OCI-LY7 (cell line): ENCODE results near the gene MAP3K5. TPM values are rescaled to one million over a fixed set of nuclear protein-coding genes. Genes with fewer than 3 reads are reported as not detected.

Experiments
- BruUV-seq: library from RNA; stranded (reverse); fragments of 400-500 nt; replicated peaks from 2 replicates; lab custom pipeline; 2021; lab: Mats Ljungman, UMichigan
- CTCF ChIA-PET: fragments of 300-600 bp; sonication (Branson Sonifier 250); formaldehyde crosslinking; loops from one replicate; lab custom pipeline; 2022; ENCODE audit warnings: antibody characterized with exemption; ENCODE audit not compliant: unreplicated experiment; lab: Charles Lee
- POLR2A ChIA-PET: fragments of 300-600 bp; sonication (Branson Sonifier 250); formaldehyde crosslinking; loops from one replicate; lab custom pipeline; 2022; ENCODE audit warnings: antibody characterized with exemption; lab: Charles Lee
- DNase-seq: peaks from one replicate; pipeline ENCODE4 v3.0.0-alpha.2; 2015; ENCODE audit warnings: low spot score
- H2AFZ ChIP-seq: fragments of 200-600 bp; sonication (generic), shearing (Covaris generic); 2 replicates; pipeline ENCODE4 v1.6.1; 2014; ENCODE audit warnings: mild to moderate bottlenecking, antibody characterized with exemption, low read length, moderate library complexity
- H3K27ac ChIP-seq: fragments of 200-600 bp; sonication (generic); 2 replicates; pipeline ENCODE4 v1.5.1; 2014; ENCODE audit warnings: mixed run types, low read depth, mild to moderate bottlenecking, moderate library complexity, low read length, inconsistent platforms; ENCODE audit not compliant: poor library complexity, severe bottlenecking
- H3K36me3 ChIP-seq: fragments of 200-600 bp; sonication (generic); 2 replicates; pipeline ENCODE4 v1.6.1; 2014; ENCODE audit warnings: mild to moderate bottlenecking, antibody characterized with exemption, low read length, moderate library complexity, mixed read lengths; ENCODE audit not compliant: insufficient read depth
- H3K4me1 ChIP-seq: fragments of 200-600 bp; sonication (generic); 2 replicates; pipeline ENCODE4 v1.5.1; 2014; ENCODE audit warnings: mild to moderate bottlenecking, low read length; ENCODE audit not compliant: insufficient read depth, poor library complexity, severe bottlenecking
- H3K4me2 ChIP-seq: fragments of 200-600 bp; sonication (generic); 2 replicates; pipeline ENCODE4 v1.6.1; 2014; ENCODE audit warnings: mild to moderate bottlenecking, low read length
- H3K4me3 ChIP-seq: fragments of 200-600 bp; sonication (generic); 2 replicates; pipeline ENCODE4 v1.5.1; 2014; ENCODE audit warnings: mild to moderate bottlenecking, low read depth, low read length; ENCODE audit not compliant: poor library complexity, severe bottlenecking
- H3K79me2 ChIP-seq: fragments of 200-600 bp; sonication (generic); 2 replicates; pipeline ENCODE4 v1.6.1; 2016; ENCODE audit warnings: low read depth, mild to moderate bottlenecking, low read length, moderate library complexity, mixed read lengths; ENCODE audit not compliant: insufficient read depth
- H3K9me2 ChIP-seq: fragments of 200-600 bp; sonication (generic); 2 replicates; pipeline ENCODE4 v1.6.1; 2016; ENCODE audit warnings: mild to moderate bottlenecking, low read length, mixed read lengths; ENCODE audit not compliant: insufficient read depth
- H3K9me3 ChIP-seq: fragments of 200-600 bp; sonication (generic); 2 replicates; pipeline ENCODE4 v1.6.1; 2014; ENCODE audit warnings: mild to moderate bottlenecking, mixed run types, low read length, mixed read lengths
- H4K20me1 ChIP-seq: fragments of 200-600 bp; sonication (generic); 2 replicates; pipeline ENCODE4 v1.6.1; 2014; ENCODE audit warnings: mild to moderate bottlenecking, antibody characterized with exemption, low read length, moderate library complexity, mixed read lengths; ENCODE audit not compliant: insufficient read depth
- CTCF ChIP-seq: fragments of 200-600 bp; sonication (generic); conservative IDR thresholded peaks from 2 replicates; pipeline ENCODE4 v1.5.1; 2014; ENCODE audit warnings: mild to moderate bottlenecking, antibody characterized with exemption, low read length, moderate library complexity, mixed read lengths
- EZH2phosphoT487 ChIP-seq: fragments of 200-600 bp; sonication (generic); IDR thresholded peaks from 2 replicates; pipeline ENCODE4 v1.6.1; 2018; ENCODE audit warnings: low read depth, borderline replicate concordance, mild to moderate bottlenecking, mixed run types, antibody characterized with exemption, low read length, moderate library complexity, mixed read lengths
- intact Hi-C: fragments of 100-400 bp; cut with micrococcal nuclease; formaldehyde crosslinking; loops from one replicate; pipeline ENCODE4 v1.10.0; 2022; ENCODE audit not compliant: unreplicated experiment
- total RNA-seq, 2 experiments: library from RNA; depleted of rRNA in 1 of 2; stranded (reverse); fragments of >200 nt in 1 of 2; shearing (Covaris generic) in 1 of 2; gene quantifications; 2 replicates each; pipeline ENCODE4 v1.2.3, GENCODE V29; 2014 to 2022

MAP3K5 gene
- total RNA-seq, 2 experiments from 2014 or later: 13.8 to 16.6 TPM

DNA sequence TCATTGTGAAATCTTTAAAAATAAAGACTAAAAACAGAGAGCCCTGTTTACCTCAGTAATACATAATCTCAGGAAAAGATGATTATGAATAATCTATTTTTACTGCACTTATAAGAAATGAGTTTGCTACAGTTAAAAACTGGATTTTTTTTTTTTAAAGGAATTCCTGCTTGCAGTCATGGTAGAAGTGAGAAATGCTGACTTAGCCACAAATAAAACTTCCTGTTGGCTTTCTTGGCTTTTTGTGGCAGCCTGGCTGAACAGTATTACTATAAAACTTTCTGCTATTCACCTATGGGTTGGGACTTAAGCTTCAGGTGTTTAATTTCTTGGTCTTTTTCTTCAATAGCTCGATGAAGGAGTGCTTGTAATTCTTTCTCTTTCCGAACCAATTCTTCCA lies 230.1 kb downstream of the MAP3K5 start:
- POLR2A ChIA-PET: interaction anchor here (0.7 to 1.2 kb wide), 4 partner anchors 22 to 230 kb away, joined by 3 to 5 read pairs (median 3); partner anchors contain the start of gene MAP3K5
- no TSS peak for BruUV-seq
- intact Hi-C loops: no loop called here

DNA sequence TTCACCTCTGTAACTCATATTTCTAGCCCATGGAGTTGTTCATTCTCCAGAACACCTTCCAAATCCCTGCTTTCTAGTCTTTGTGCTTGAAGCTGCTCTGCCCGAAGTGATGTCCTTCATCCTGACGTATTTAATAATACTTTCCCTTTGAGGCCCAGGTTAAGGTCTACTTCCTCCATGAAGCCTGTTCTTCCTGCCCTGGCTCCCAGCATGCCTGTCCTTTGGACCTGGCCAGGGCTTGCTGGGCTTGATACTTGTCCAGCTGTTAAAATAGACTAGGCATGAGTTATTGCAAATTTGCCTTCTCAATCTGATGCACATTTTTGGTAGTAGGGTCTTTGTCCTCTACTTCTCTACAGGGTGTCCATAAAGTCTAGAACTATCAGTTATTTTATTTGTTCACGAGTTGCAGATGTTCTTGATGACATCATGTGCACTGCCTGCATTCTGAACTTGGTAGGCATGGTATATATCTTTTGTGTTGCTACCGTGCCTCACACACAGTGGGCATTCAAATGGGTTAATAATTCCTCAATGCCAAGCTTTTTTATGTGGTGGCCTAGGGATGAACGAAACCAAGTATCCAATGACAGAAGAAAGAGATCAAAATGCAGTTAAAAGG lies 239.0 kb downstream of the MAP3K5 start:
- CTCF ChIA-PET: no interaction called here
- H3K9me3 ChIP-seq: no peaks in the 10 kb centered on the region
- POLR2A ChIA-PET: no interaction called here
- H4K20me1 ChIP-seq: no peaks in the 10 kb centered on the region
- intact Hi-C loops: no loop called here
- no TSS peak for BruUV-seq
- H3K36me3 ChIP-seq: 0 out of 2 replicates have a peak, but pooled peaks cover 12% of the 10 kb centered on the region
- no peak for TF ChIP-seq EZH2phosphoT487
- no peak for TF ChIP-seq CTCF
- H3K4me2 ChIP-seq: no peak overlapping the region
- H3K79me2 ChIP-seq: no peaks in the 10 kb centered on the region
- no peak overlapping the region for H3K4me3 ChIP-seq
- no peaks in the 10 kb centered on the region for H3K9me2 ChIP-seq
- no peaks in the 10 kb centered on the region for H3K4me1 ChIP-seq
- DNase-seq: no peak
- no peak overlapping the region for H2AFZ ChIP-seq
- H3K27ac ChIP-seq: no peak overlapping the region

More for the DNA sequence above, 230.1 kb downstream of the MAP3K5 start:
- H3K27ac ChIP-seq: no peak overlapping the region
- TF ChIP-seq EZH2phosphoT487 (no peak), CTCF (no peak)
- CTCF ChIA-PET: no interaction called here
- peaks cover 24% of the 10 kb centered on the region; the same call in 1 of the 2 replicates for H3K36me3 ChIP-seq
- no peak for DNase-seq
- H2AFZ ChIP-seq: no peak overlapping the region
- H4K20me1 ChIP-seq: no peaks in the 10 kb centered on the region
- no peaks in the 10 kb centered on the region for H3K9me2 ChIP-seq
- H3K9me3 ChIP-seq: no peaks in the 10 kb centered on the region
- H3K4me3 ChIP-seq: no peak overlapping the region
- no peaks in the 10 kb centered on the region for H3K79me2 ChIP-seq
- H3K4me1 ChIP-seq: no peaks in the 10 kb centered on the region
- no peak overlapping the region for H3K4me2 ChIP-seq

GRCh38 chr6:136552054-136552453 lies 240.2 kb downstream of the MAP3K5 start:
- H3K4me1 ChIP-seq: no peaks in the 10 kb centered on the region
- H2AFZ ChIP-seq: no peak overlapping the region
- no peaks in the 10 kb centered on the region for H4K20me1 ChIP-seq
- no peak for TF ChIP-seq CTCF
- no peak for TF ChIP-seq EZH2phosphoT487
- intact Hi-C loops: no loop called here
- 0 out of 2 replicates have a peak, but pooled peaks cover 7% of the 10 kb centered on the region for H3K36me3 ChIP-seq
- H3K4me2 ChIP-seq: no peak overlapping the region
- POLR2A ChIA-PET: no interaction called here
- no peaks in the 10 kb centered on the region for H3K79me2 ChIP-seq
- H3K27ac ChIP-seq: no peak overlapping the region
- no peak for DNase-seq
- no peaks in the 10 kb centered on the region for H3K9me3 ChIP-seq
- no TSS peak for BruUV-seq
- no peaks in the 10 kb centered on the region for H3K9me2 ChIP-seq
- CTCF ChIA-PET: no interaction called here
- H3K4me3 ChIP-seq: no peak overlapping the region
